SK-N-SH (cell line): ENCODE data around the gene NKIRAS1.

Experiments
- CTCF ChIP-seq: fragments of 200-600 bp; sonication (generic); IDR thresholded peaks from 2 replicates; pipeline ENCODE4 v1.6.1; 2017; ENCODE audit warnings: antibody characterized with exemption, mild to moderate bottlenecking, moderate library complexity
- EZH2phosphoT487 ChIP-seq: fragments of 200-600 bp; sonication (generic); IDR thresholded peaks from 2 replicates; pipeline ENCODE4 v1.6.1; 2017; ENCODE audit warnings: low read depth, mixed run types, mild to moderate bottlenecking, antibody characterized with exemption, moderate library complexity, borderline replicate concordance
- MAX ChIP-seq: IDR thresholded peaks from 2 replicates; pipeline ENCODE4 v1.4.0; 2012; ENCODE audit warnings: low read depth
- MEF2A ChIP-seq: IDR thresholded peaks from 2 replicates; pipeline ENCODE4 v1.4.0; 2012; ENCODE audit warnings: low read depth, borderline replicate concordance
- POLR2AphosphoS5 ChIP-seq: IDR thresholded peaks from 2 replicates; pipeline ENCODE4 v1.6.1; 2012; ENCODE audit warnings: low read depth, low read length
- REST ChIP-seq: IDR thresholded peaks from 2 replicates; pipeline ENCODE4 v1.6.1; 2012; ENCODE audit warnings: mild to moderate bottlenecking, low read depth, low read length, moderate library complexity
- RXRA ChIP-seq: IDR thresholded peaks from 2 replicates; pipeline ENCODE4 v1.4.0; 2012; ENCODE audit warnings: low read depth, mild to moderate bottlenecking, borderline replicate concordance
- SMC3 ChIP-seq: IDR thresholded peaks from 2 replicates; pipeline ENCODE4 v1.6.1; 2012; ENCODE audit warnings: low read depth, low read length, improper control_type of control experiment

GRCh38 chr3:23923786-23924185 is 7.0 kb upstream of the NKIRAS1 start:
- TF ChIP-seq CTCF (no peak), REST (no peak), MAX (no peak), MEF2A (no peak), SMC3 (no peak), EZH2phosphoT487 (no peak), POLR2AphosphoS5 (no peak), RXRA (no peak)
